Adrenal gland (tissue), 5 donors: Measurements from ENCODE around the gene NABP1.

Experiments used
- POLR2A ChIP-seq, 2 donors: fragments of 450-650 bp; IDR thresholded peaks; one replicate each; pipeline ENCODE4 v1.6.1; 2017; ENCODE audit warnings: antibody characterized with exemption in 2 of 2, mild to moderate bottlenecking in 2 of 2, moderate library complexity in 1 of 2
- TF ChIP-seq, protein P1 (sequence below), 6 experiments: fragments of 450-650 bp in 4 of 6; fragments of 200-600 bp in 2 of 6; sonication (generic) in 1 of 6; IDR thresholded peaks; 1 replicate in 5 of 6; 2 replicates in 1 of 6; pipeline versions ENCODE4 v1.5.1 to v1.8.0; 2016 to 2021; ENCODE audit warnings: antibody characterized with exemption in 6 of 6, mild to moderate bottlenecking in 2 of 6, moderate library complexity in 1 of 6
- donor health status: DM: no; HTN: no; CAD: no.

- TF ChIP-seq, protein P1, sequence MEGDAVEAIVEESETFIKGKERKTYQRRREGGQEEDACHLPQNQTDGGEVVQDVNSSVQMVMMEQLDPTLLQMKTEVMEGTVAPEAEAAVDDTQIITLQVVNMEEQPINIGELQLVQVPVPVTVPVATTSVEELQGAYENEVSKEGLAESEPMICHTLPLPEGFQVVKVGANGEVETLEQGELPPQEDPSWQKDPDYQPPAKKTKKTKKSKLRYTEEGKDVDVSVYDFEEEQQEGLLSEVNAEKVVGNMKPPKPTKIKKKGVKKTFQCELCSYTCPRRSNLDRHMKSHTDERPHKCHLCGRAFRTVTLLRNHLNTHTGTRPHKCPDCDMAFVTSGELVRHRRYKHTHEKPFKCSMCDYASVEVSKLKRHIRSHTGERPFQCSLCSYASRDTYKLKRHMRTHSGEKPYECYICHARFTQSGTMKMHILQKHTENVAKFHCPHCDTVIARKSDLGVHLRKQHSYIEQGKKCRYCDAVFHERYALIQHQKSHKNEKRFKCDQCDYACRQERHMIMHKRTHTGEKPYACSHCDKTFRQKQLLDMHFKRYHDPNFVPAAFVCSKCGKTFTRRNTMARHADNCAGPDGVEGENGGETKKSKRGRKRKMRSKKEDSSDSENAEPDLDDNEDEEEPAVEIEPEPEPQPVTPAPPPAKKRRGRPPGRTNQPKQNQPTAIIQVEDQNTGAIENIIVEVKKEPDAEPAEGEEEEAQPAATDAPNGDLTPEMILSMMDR (IDR thresholded peaks at IDR 0.05), result no peak
- TF ChIP-seq POLR2A (IDR thresholded peaks at IDR 0.05), result no peak
These were observed 4.2 kb downstream of the NABP1 start for GRCh38 chr2:191682126-191682525.
